A673 (cell line): ENCODE data around the gene DENND11. TPM values are rescaled to one million over a fixed set of nuclear protein-coding genes. Genes with fewer than 3 reads are reported as not detected.
"Not testable (repeated sequence)": the region's sequence is repeated elsewhere in the genome, so short reads cannot be mapped to it uniquely, and the experiment has no call there.

Experiments used
- BruUV-seq: library from RNA; stranded (reverse); fragments of 400-500 nt; replicated peaks from 2 replicates; lab custom pipeline; 2021; lab: Mats Ljungman, UMichigan
- CTCF ChIA-PET: fragments of 300-600 bp; sonication (Branson Sonifier 250); formaldehyde crosslinking; loops from one replicate; lab custom pipeline; 2022; ENCODE audit warnings: antibody characterized with exemption; lab: Charles Lee
- POLR2A ChIA-PET: fragments of 300-600 bp; sonication (Branson Sonifier 250); formaldehyde crosslinking; loops from one replicate; lab custom pipeline; 2022; ENCODE audit warnings: antibody characterized with exemption; ENCODE audit not compliant: low non-redundant PET; lab: Charles Lee
- DNase-seq: peaks from one replicate; pipeline ENCODE4 v3.0.0-alpha.2; 2015; ENCODE audit warnings: low spot score
- H3K27ac ChIP-seq: fragments of 200-600 bp; sonication (generic); 2 replicates; pipeline ENCODE4 v1.5.1; 2016; ENCODE audit warnings: mixed run types, low read depth, mild to moderate bottlenecking, mixed read lengths, antibody characterized with exemption, low read length; ENCODE audit not compliant: poor library complexity, severe bottlenecking
- H3K27me3 ChIP-seq: fragments of 200-600 bp; sonication (generic); replicated peaks from 2 replicates; pipeline ENCODE4 v1.6.1; 2017; ENCODE audit warnings: mixed run types, low read depth, mild to moderate bottlenecking, mixed read lengths, antibody characterized with exemption, low read length; ENCODE audit not compliant: insufficient read depth, poor library complexity
- H3K36me3 ChIP-seq: fragments of 200-600 bp; sonication (generic); 2 replicates; pipeline ENCODE4 v1.6.1; 2016; ENCODE audit warnings: mixed run types, mild to moderate bottlenecking, mixed read lengths, antibody characterized with exemption, low read length; ENCODE audit not compliant: insufficient read depth, poor library complexity, severe bottlenecking
- H3K4me1 ChIP-seq: fragments of 200-600 bp; sonication (generic); 2 replicates; pipeline ENCODE4 v1.6.1; 2017; ENCODE audit warnings: mixed run types, mild to moderate bottlenecking, mixed read lengths, antibody characterized with exemption, low read length; ENCODE audit not compliant: insufficient read depth, poor library complexity, severe bottlenecking
- H3K4me3 ChIP-seq: fragments of 200-600 bp; sonication (generic); 2 replicates; pipeline ENCODE4 v1.5.1; 2016; ENCODE audit warnings: low read depth, mixed run types, mild to moderate bottlenecking, mixed read lengths, low read length; ENCODE audit not compliant: poor library complexity, severe bottlenecking
- H3K9me3 ChIP-seq: fragments of 200-600 bp; sonication (generic); 2 replicates; pipeline ENCODE4 v1.6.1; 2016; ENCODE audit warnings: mixed run types, low read depth, mild to moderate bottlenecking, mixed read lengths, antibody characterized with exemption, low read length; ENCODE audit not compliant: poor library complexity, severe bottlenecking
- CTCF ChIP-seq: fragments of 300-800, 200-600 bp; sonication (generic); conservative IDR thresholded peaks from 2 replicates; pipeline ENCODE4 v1.5.1; 2017; ENCODE audit warnings: low read depth, mild to moderate bottlenecking, antibody characterized with exemption, low read length, moderate library complexity, mixed read lengths
- EZH2 ChIP-seq: fragments of 200-600 bp; sonication (generic); IDR thresholded peaks from 2 replicates; pipeline ENCODE4 v1.6.1; 2017; ENCODE audit warnings: borderline replicate concordance, low read depth, mild to moderate bottlenecking, mixed read lengths, antibody characterized with exemption, low read length; ENCODE audit not compliant: poor library complexity, severe bottlenecking
- intact Hi-C: fragments of 100-400 bp; cut with micrococcal nuclease; formaldehyde crosslinking; loops from one replicate; pipeline ENCODE4 v1.10.0; 2022; ENCODE audit not compliant: unreplicated experiment
- total RNA-seq: library from RNA; stranded (reverse); gene quantifications from 2 replicates; pipeline ENCODE4 v1.2.3, GENCODE V29; 2021

DENND11 gene
- total RNA-seq, 1 experiment from 2014 or later: 11.9 TPM

- Histone ChIP-seq H3K27ac (no peak overlapping the region), H3K9me3 (no peaks in the 10 kb centered on the region), H3K4me1 (no peaks in the 10 kb centered on the region), H3K4me3 (no peak overlapping the region), H3K27me3 (no peaks in the 10 kb centered on the region), H3K36me3 (no peaks in the 10 kb centered on the region)
- CTCF ChIA-PET: no interaction called here
- intact Hi-C loops: no loop called here
- TF ChIP-seq EZH2: no peak
- no peak for TF ChIP-seq CTCF
- no TSS peak for BruUV-seq
- no peak for DNase-seq
- POLR2A ChIA-PET: no interaction called here
Observed at GRCh38 chr7:141693082-141693481, 8.9 kb downstream of the DENND11 start.

GRCh38 chr7:141691961-141692360, 10.0 kb downstream of the DENND11 start:
- Histone ChIP-seq H3K27me3 (no peaks in the 10 kb centered on the region), H3K4me1 (no peaks in the 10 kb centered on the region), H3K4me3 (no peak overlapping the region), H3K36me3 (no peaks in the 10 kb centered on the region), H3K27ac (no peak overlapping the region), H3K9me3 (no peaks in the 10 kb centered on the region)
- BruUV-seq: no TSS peak
- DNase-seq: no peak
- POLR2A ChIA-PET: no interaction called here
- no peak for TF ChIP-seq EZH2
- TF ChIP-seq CTCF: no peak
- intact Hi-C loops: no loop called here
- CTCF ChIA-PET: no interaction called here

DNA sequence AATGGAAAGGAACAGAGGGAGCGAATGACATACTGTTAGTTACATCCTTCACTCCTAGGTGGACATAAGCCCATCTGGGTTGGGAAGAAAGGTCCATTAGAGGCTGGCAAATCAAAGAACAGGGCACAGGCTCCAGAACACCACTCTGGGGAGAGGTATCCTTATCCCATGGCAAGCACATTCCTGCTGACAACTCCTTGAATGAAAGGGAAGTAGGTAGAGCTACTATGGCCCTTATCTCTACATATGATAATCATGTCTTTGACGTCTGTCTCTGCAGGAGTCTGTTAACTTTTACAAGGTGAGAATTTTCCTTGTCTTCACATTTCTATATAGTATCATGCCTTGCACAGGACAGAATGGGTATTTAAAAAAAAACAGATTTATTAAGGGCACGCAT, 10.4 kb downstream of the DENND11 start:
- H3K27me3 ChIP-seq: no peaks in the 10 kb centered on the region
- no TSS peak for BruUV-seq
- no peak for DNase-seq
- TF ChIP-seq CTCF: no peak
- TF ChIP-seq EZH2: no peak
- ChIA-PET POLR2A (no interaction called here), CTCF (no interaction called here)
- intact Hi-C loops: no loop called here
- no peaks in the 10 kb centered on the region for H3K9me3 ChIP-seq
- H3K4me3 ChIP-seq: no peak overlapping the region
- H3K27ac ChIP-seq: no peak overlapping the region
- H3K4me1 ChIP-seq: no peaks in the 10 kb centered on the region
- H3K36me3 ChIP-seq: no peaks in the 10 kb centered on the region

DNA sequence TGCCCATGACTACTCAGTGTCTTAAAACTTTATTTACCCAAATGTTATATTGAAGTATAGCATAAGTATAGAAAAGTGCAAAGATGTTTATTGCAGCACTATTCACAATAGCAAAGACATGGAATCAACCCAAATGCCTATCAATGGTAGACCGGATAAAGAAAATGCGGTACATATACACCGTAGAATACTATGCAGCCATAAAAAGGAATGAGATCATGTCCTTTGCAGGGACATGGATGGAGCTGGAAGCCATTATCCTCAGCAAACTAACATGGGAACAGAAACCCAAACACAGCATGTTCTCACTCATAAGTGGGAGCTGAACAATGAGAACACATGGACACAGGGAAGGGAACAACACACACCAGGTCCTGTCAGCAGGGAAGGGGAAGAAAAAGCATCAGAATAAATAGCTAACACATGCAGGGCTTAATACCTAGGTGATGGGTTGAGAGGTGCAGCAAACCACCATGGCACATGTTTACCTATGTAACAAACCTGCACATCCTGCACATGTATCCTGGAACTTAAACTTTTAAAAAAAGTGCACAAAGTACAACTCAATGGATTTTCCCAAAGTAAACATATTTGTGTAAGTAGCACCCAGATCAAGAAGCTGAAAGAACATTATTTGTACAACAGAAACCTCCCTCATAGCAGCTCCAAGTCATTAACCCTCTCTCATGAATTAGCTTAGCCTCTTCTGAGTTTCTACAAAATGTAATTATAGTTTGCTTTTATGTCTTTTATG, 12.7 kb downstream of the DENND11 start:
- POLR2A ChIA-PET, BruUV-seq, CTCF ChIA-PET: not testable (repeated sequence)

More for the DNA sequence above, 12.7 kb downstream of the DENND11 start:
- H3K27ac ChIP-seq, H3K9me3 ChIP-seq, H3K4me3 ChIP-seq, DNase-seq, H3K36me3 ChIP-seq, H3K4me1 ChIP-seq, H3K27me3 ChIP-seq, intact Hi-C loops: not testable (repeated sequence)
